Hepatocyte (in vitro differentiated cells): Measurements from ENCODE around the gene ARHGEF40. TPM values are rescaled to one million over a fixed set of nuclear protein-coding genes. Genes with fewer than 3 reads are reported as not detected.

Experiments
- DNase-seq: peaks from one replicate; pipeline ENCODE4 v3.0.0-alpha.2; 2016; ENCODE audit warnings: low spot score
- H2AFZ ChIP-seq: fragments of 200-600 bp; sonication (generic); 2 replicates; pipeline ENCODE4 v1.6.0; 2016; ENCODE audit warnings: antibody characterized with exemption, mild to moderate bottlenecking
- H3K27ac ChIP-seq: fragments of 200-600 bp; sonication (generic); 2 replicates; pipeline ENCODE4 v1.5.1; 2016; ENCODE audit warnings: mild to moderate bottlenecking
- H3K27me3 ChIP-seq: fragments of 200-600 bp; sonication (generic); 2 replicates; pipeline ENCODE4 v1.6.1; 2016
- H3K36me3 ChIP-seq: fragments of 200-600 bp; sonication (generic); replicated peaks from 2 replicates; pipeline ENCODE4 v1.5.1; 2016; ENCODE audit warnings: low read depth; ENCODE audit not compliant: insufficient read depth
- H3K4me1 ChIP-seq: fragments of 200-600 bp; sonication (generic); 2 replicates; pipeline ENCODE4 v1.5.1; 2016; ENCODE audit warnings: mild to moderate bottlenecking, moderate library complexity; ENCODE audit not compliant: insufficient read depth
- H3K4me2 ChIP-seq: fragments of 200-600 bp; sonication (generic); 2 replicates; pipeline ENCODE4 v1.6.0; 2016
- H3K4me3 ChIP-seq: fragments of 200-600 bp; sonication (generic); 2 replicates; pipeline ENCODE4 v1.5.1; 2016; ENCODE audit warnings: mild to moderate bottlenecking
- H3K79me2 ChIP-seq: fragments of 200-600 bp; sonication (generic); 2 replicates; pipeline ENCODE4 v1.6.0; 2017; ENCODE audit warnings: mild to moderate bottlenecking
- H3K9me2 ChIP-seq: fragments of 200-600 bp; sonication (generic); replicated peaks from 2 replicates; pipeline ENCODE4 v1.6.0; 2017; ENCODE audit warnings: mild to moderate bottlenecking; ENCODE audit not compliant: insufficient read depth
- H3K9me3 ChIP-seq: fragments of 200-600 bp; sonication (generic); 2 replicates; pipeline ENCODE4 v1.5.1; 2016; ENCODE audit warnings: low read depth, mild to moderate bottlenecking
- H4K20me1 ChIP-seq: fragments of 200-600 bp; sonication (generic); 2 replicates; pipeline ENCODE4 v1.6.0; 2016; ENCODE audit warnings: mild to moderate bottlenecking; ENCODE audit not compliant: insufficient read depth, poor library complexity, severe bottlenecking
- CTCF ChIP-seq: fragments of 200-600 bp; sonication (generic); IDR thresholded peaks from 2 replicates; pipeline ENCODE4 v1.5.1; 2016; ENCODE audit warnings: antibody characterized with exemption, mild to moderate bottlenecking; ENCODE audit not compliant: poor library complexity
- EZH2 ChIP-seq: fragments of 200-600 bp; sonication (generic); IDR thresholded peaks from 2 replicates; pipeline ENCODE4 v1.6.1; 2016; ENCODE audit warnings: antibody characterized with exemption, mild to moderate bottlenecking, borderline replicate concordance
- EZH2phosphoT487 ChIP-seq: fragments of 200-600 bp; sonication (generic); IDR thresholded peaks from one replicate; pipeline ENCODE4 v1.6.1; 2018; ENCODE audit warnings: antibody characterized with exemption, mild to moderate bottlenecking, low read depth, moderate library complexity; ENCODE audit not compliant: unreplicated experiment, severe bottlenecking
- WGBS: methylation state at CpG from one replicate; pipeline ENCODE4 v1.1.6; 2016; ENCODE audit warnings: low lambda C conversion rate; ENCODE audit errors: missing lambda C conversion rate; 5-methylcytosine and 5-hydroxymethylcytosine counted together
- polyA plus RNA-seq: library from polyadenylated mRNA; unstranded; fragments of >200 nt; fragmentation: Nextera tagmentation; extraction: Ambion mirVana; gene quantifications from 2 replicates; pipeline ENCODE4 v1.2.1, GENCODE V29; 2016
- total RNA-seq: library from RNA; depleted of rRNA; stranded (reverse); fragments of >200 nt; gene quantifications from 2 replicates; pipeline ENCODE4 v1.2.3, GENCODE V29; 2014

Gene ARHGEF40
- total and polyA plus RNA-seq, 2 experiments from 2014 or later: 38.1 to 53.7 TPM

GRCh38 chr14:21083565-21084325 is 13.6 kb downstream of the ARHGEF40 start:
- no peaks in the 10 kb centered on the region for H3K9me3 ChIP-seq
- H2AFZ ChIP-seq: no peak overlapping the region
- H3K27me3 ChIP-seq: no peaks in the 10 kb centered on the region
- no peak overlapping the region for H3K4me2 ChIP-seq
- H3K4me3 ChIP-seq: no peak overlapping the region
- WGBS: 86% methylated on average over 11 of the region's 11 CpGs
- H4K20me1 ChIP-seq: no peaks in the 10 kb centered on the region
- no peaks in the 10 kb centered on the region for H3K79me2 ChIP-seq
- H3K4me1 ChIP-seq: no peaks in the 10 kb centered on the region
- DNase-seq: no peak
- peak overlapping the region; percentile 62 for H3K27ac ChIP-seq
- TF ChIP-seq EZH2phosphoT487: no peak
- no peak for TF ChIP-seq CTCF
- no peak for TF ChIP-seq EZH2
- H3K9me2 ChIP-seq: no peaks in the 10 kb centered on the region
- no peaks in the 10 kb centered on the region for H3K36me3 ChIP-seq

GRCh38 chr14:21084396-21084795 is 14.3 kb downstream of the ARHGEF40 start:
- TF ChIP-seq EZH2phosphoT487 (no peak), CTCF (no peak), EZH2 (no peak)
- Histone ChIP-seq H3K4me3 (no peak overlapping the region), H3K9me3 (no peaks in the 10 kb centered on the region), H3K4me2 (no peak overlapping the region), H3K36me3 (no peaks in the 10 kb centered on the region), H3K4me1 (no peaks in the 10 kb centered on the region), H2AFZ (no peak overlapping the region), H3K27me3 (no peaks in the 10 kb centered on the region), H3K27ac (peak overlapping the region; percentile 62), H3K79me2 (no peaks in the 10 kb centered on the region), H4K20me1 (no peaks in the 10 kb centered on the region), H3K9me2 (no peaks in the 10 kb centered on the region)
- 89% methylated on average over 2 of the region's 2 CpGs for WGBS
- no peak for DNase-seq

- no peak overlapping the region for H2AFZ ChIP-seq
- H3K9me3 ChIP-seq: no peaks in the 10 kb centered on the region
- no peaks in the 10 kb centered on the region for H3K79me2 ChIP-seq
- no peaks in the 10 kb centered on the region for H3K9me2 ChIP-seq
- H3K4me3 ChIP-seq: no peak overlapping the region
- WGBS: 78% methylated on average over 17 of the region's 17 CpGs
- H3K27me3 ChIP-seq: no peaks in the 10 kb centered on the region
- DNase-seq: no peak
- H3K4me2 ChIP-seq: no peak overlapping the region
- peak overlapping the region; percentile 62 for H3K27ac ChIP-seq
- H3K4me1 ChIP-seq: no peaks in the 10 kb centered on the region
- TF ChIP-seq CTCF (no peak), EZH2 (no peak), EZH2phosphoT487 (no peak)
- no peaks in the 10 kb centered on the region for H3K36me3 ChIP-seq
- no peaks in the 10 kb centered on the region for H4K20me1 ChIP-seq
Observed at GRCh38 chr14:21084998-21085853, 15.1 kb downstream of the ARHGEF40 start.
